SU-DHL-6 (cell line): ENCODE data around the gene AFM.

Experiments
- H2AFZ ChIP-seq: fragments of 200-600 bp; sonication (generic); 2 replicates; pipeline ENCODE4 v1.6.1; 2014; ENCODE audit warnings: low read depth, mild to moderate bottlenecking, moderate library complexity, mixed read lengths, antibody characterized with exemption, low read length; ENCODE audit not compliant: severe bottlenecking
- H3F3A ChIP-seq: fragments of 200-600 bp; shearing (Covaris generic); 2 replicates; pipeline ENCODE4 v1.6.0; 2016; ENCODE audit warnings: antibody characterized with exemption, mild to moderate bottlenecking; ENCODE audit not compliant: insufficient read depth
- H3K27ac ChIP-seq: fragments of 200-600 bp; sonication (generic); 2 replicates; pipeline ENCODE4 v1.5.1; 2016; ENCODE audit warnings: low read depth, mild to moderate bottlenecking, low read length, moderate library complexity, mixed read lengths
- H3K27me3 ChIP-seq: fragments of 200-600 bp; sonication (generic), shearing (Covaris generic); 2 replicates; pipeline ENCODE4 v1.6.0; 2014; ENCODE audit warnings: mild to moderate bottlenecking, low read length
- H3K36me3 ChIP-seq: fragments of 200-600 bp; sonication (generic); 2 replicates; pipeline ENCODE4 v1.6.1; 2014; ENCODE audit warnings: mild to moderate bottlenecking, low read length, mixed read lengths
- H3K4me2 ChIP-seq: fragments of 300-600, 200-600 bp; shearing (Covaris generic), sonication (generic); 2 replicates; pipeline ENCODE4 v1.6.0; 2014; ENCODE audit warnings: low read length, low read depth, mild to moderate bottlenecking; ENCODE audit not compliant: poor library complexity, severe bottlenecking
- H3K4me3 ChIP-seq: fragments of 200-600 bp; sonication (generic); 2 replicates; pipeline ENCODE4 v1.5.1; 2014; ENCODE audit warnings: antibody characterized with exemption, low read length, mild to moderate bottlenecking, mixed read lengths; ENCODE audit not compliant: insufficient read depth, poor library complexity, severe bottlenecking
- H3K79me2 ChIP-seq: fragments of 200-600 bp; sonication (generic); 2 replicates; pipeline ENCODE4 v1.6.1; 2014; ENCODE audit warnings: mild to moderate bottlenecking, low read length, moderate library complexity; ENCODE audit not compliant: insufficient read depth
- H3K9ac ChIP-seq: fragments of 200-600 bp; sonication (generic); 2 replicates; pipeline ENCODE4 v1.7.0; 2014; ENCODE audit warnings: mild to moderate bottlenecking, low read length
- H3K9me2 ChIP-seq: fragments of 200-600 bp; sonication (generic); replicated peaks from 2 replicates; pipeline ENCODE4 v1.6.1; 2014; ENCODE audit warnings: low read length; ENCODE audit not compliant: insufficient read depth
- H3K9me3 ChIP-seq: fragments of 200-600 bp; sonication (generic); 2 replicates; pipeline ENCODE4 v1.6.1; 2014; ENCODE audit warnings: low read length, mixed read lengths; ENCODE audit not compliant: insufficient read depth
- H4K20me1 ChIP-seq: fragments of 200-600 bp; sonication (generic); 2 replicates; pipeline ENCODE4 v1.6.1; 2014; ENCODE audit warnings: low read depth, mild to moderate bottlenecking, antibody characterized with exemption, low read length, moderate library complexity, mixed read lengths
- CTCF ChIP-seq: fragments of 200-600 bp; sonication (generic); IDR thresholded peaks from one replicate; pipeline ENCODE4 v1.5.1; 2017; ENCODE audit warnings: antibody characterized with exemption, mild to moderate bottlenecking, low read length, moderate library complexity; ENCODE audit not compliant: insufficient read depth, poor library complexity, severe bottlenecking
- EZH2phosphoT487 ChIP-seq: fragments of 200-600 bp; sonication (generic), shearing (Covaris generic); conservative IDR thresholded peaks from 2 replicates; pipeline ENCODE4 v1.6.1; 2018; ENCODE audit warnings: mild to moderate bottlenecking, antibody characterized with exemption, low read length, moderate library complexity, mixed read lengths

Gene AFM

DNA sequence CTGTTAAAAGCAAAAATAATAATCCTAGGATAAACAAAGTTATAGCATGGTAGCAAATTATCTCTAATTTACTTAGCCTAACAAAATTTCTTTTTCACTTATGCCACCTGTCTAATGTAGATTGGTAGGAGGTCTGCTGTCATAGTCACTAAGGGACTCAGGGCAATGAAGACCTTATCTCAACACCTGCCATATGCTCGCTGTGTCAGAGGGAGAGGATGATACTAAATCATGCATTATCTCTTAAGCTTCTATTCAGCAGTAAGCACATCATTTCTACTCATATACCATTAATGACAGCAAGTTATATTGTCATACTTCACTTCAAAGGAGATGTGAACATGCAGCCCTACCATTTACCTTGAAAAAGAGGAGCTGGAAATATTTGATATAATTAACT is 44.1 kb downstream of the AFM start:
- no peak overlapping the region for H3K9ac ChIP-seq
- no peaks in the 10 kb centered on the region for H3K27me3 ChIP-seq
- H2AFZ ChIP-seq: no peak overlapping the region
- H3K4me3 ChIP-seq: no peak overlapping the region
- no peaks in the 10 kb centered on the region for H3K9me3 ChIP-seq
- no peaks in the 10 kb centered on the region for H3F3A ChIP-seq
- no peaks in the 10 kb centered on the region for H3K79me2 ChIP-seq
- no peak for TF ChIP-seq EZH2phosphoT487
- TF ChIP-seq CTCF: no peak
- no peak overlapping the region for H3K27ac ChIP-seq
- H3K36me3 ChIP-seq: no peaks in the 10 kb centered on the region
- no peak overlapping the region for H3K4me2 ChIP-seq
- no peaks in the 10 kb centered on the region for H4K20me1 ChIP-seq
- no peaks in the 10 kb centered on the region for H3K9me2 ChIP-seq

GRCh38 chr4:73527196-73527595 is 45.7 kb downstream of the AFM start:
- no peaks in the 10 kb centered on the region for H3K27me3 ChIP-seq
- no peaks in the 10 kb centered on the region for H3K36me3 ChIP-seq
- no peak overlapping the region for H2AFZ ChIP-seq
- H3F3A ChIP-seq: no peaks in the 10 kb centered on the region
- H3K9me3 ChIP-seq: no peaks in the 10 kb centered on the region
- H3K9ac ChIP-seq: no peak overlapping the region
- H3K4me2 ChIP-seq: no peak overlapping the region
- H3K79me2 ChIP-seq: no peaks in the 10 kb centered on the region
- H4K20me1 ChIP-seq: no peaks in the 10 kb centered on the region
- H3K4me3 ChIP-seq: no peak overlapping the region
- no peaks in the 10 kb centered on the region for H3K9me2 ChIP-seq
- TF ChIP-seq CTCF (no peak), EZH2phosphoT487 (no peak)
- no peak overlapping the region for H3K27ac ChIP-seq

GRCh38 chr4:73528171-73528570 is 46.6 kb downstream of the AFM start:
- no peaks in the 10 kb centered on the region for H3K36me3 ChIP-seq
- no peak overlapping the region for H3K27ac ChIP-seq
- TF ChIP-seq CTCF (no peak), EZH2phosphoT487 (no peak)
- no peaks in the 10 kb centered on the region for H3K9me2 ChIP-seq
- H4K20me1 ChIP-seq: no peaks in the 10 kb centered on the region
- H3K4me2 ChIP-seq: no peak overlapping the region
- no peaks in the 10 kb centered on the region for H3K27me3 ChIP-seq
- H3K9me3 ChIP-seq: no peaks in the 10 kb centered on the region
- H3F3A ChIP-seq: no peaks in the 10 kb centered on the region
- no peak overlapping the region for H3K9ac ChIP-seq
- H2AFZ ChIP-seq: no peak overlapping the region
- no peak overlapping the region for H3K4me3 ChIP-seq
- no peaks in the 10 kb centered on the region for H3K79me2 ChIP-seq
